SK-N-SH (cell line): Measurements from ENCODE around the gene ZNF775.

Experiments
- CTCF ChIP-seq: fragments of 200-600 bp; sonication (generic); IDR thresholded peaks from 2 replicates; pipeline ENCODE4 v1.6.1; 2017; ENCODE audit warnings: antibody characterized with exemption, mild to moderate bottlenecking, moderate library complexity
- TAF1 ChIP-seq: IDR thresholded peaks from 2 replicates; pipeline ENCODE4 v1.6.1; 2012; ENCODE audit warnings: low read depth, mild to moderate bottlenecking, low read length, moderate library complexity, borderline replicate concordance

- TF ChIP-seq CTCF = no peak
- no peak for TF ChIP-seq TAF1
Measured at GRCh38 chr7:150389532-150389816, 10.3 kb downstream of the ZNF775 start.
